GM08714 (cell line): ENCODE data around the gene CRISP3.
"Not testable (repeated sequence)": the region's sequence is repeated elsewhere in the genome, so short reads cannot be mapped to it uniquely, and the experiment has no call there.

Experiments used
- H3K4me3 ChIP-seq: fragments of 200-500 bp; sonication (Bioruptor generic); 2 replicates; pipeline ENCODE4 v1.5.1; 2014; ENCODE audit warnings: mild to moderate bottlenecking, low read length, inconsistent platforms
- ZNF274 ChIP-seq: IDR thresholded peaks from 2 replicates; pipeline ENCODE4 v1.6.1; 2012; ENCODE audit warnings: mild to moderate bottlenecking, low read depth, low read length

CRISP3 gene

DNA sequence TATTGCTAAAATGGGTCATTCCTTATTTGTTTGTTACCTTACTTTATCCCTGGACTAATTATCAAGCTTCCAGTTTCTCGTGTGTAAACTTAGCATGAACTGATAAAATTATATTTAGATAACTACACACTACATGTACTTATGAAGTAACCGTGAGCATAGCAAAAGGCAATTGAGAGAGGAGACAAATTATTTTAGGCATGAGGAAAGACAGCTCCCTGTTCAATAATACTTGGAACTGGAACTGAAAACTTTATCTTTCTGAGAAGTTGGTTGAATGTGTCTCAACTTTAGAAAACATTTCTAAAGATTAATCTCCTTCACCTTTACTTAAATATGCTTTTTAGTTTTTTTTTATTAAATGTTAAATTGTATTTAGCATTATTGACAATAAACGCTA lies 11.4 kb downstream of the CRISP3 start:
- no peak for TF ChIP-seq ZNF274
- no peak overlapping the region for H3K4me3 ChIP-seq

DNA sequence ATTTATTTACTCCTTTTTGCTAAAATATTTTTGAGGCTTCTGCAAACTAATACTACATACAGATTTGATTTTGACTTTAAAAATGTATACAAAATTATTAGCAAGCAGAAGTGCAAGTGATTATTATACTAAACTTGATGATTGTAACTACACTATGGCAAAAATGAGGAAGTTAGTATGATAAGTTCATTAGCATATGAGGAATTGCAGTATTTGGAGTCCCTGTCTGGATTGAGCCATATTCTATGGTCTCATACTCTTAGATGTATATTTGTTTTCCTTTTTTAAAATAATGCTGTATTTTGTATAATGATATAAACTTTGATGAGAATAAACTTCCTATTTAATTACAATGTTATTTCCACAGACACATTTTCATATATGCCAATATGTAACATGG lies 13.9 kb downstream of the CRISP3 start:
- no peak overlapping the region for H3K4me3 ChIP-seq
- TF ChIP-seq ZNF274: no peak

DNA sequence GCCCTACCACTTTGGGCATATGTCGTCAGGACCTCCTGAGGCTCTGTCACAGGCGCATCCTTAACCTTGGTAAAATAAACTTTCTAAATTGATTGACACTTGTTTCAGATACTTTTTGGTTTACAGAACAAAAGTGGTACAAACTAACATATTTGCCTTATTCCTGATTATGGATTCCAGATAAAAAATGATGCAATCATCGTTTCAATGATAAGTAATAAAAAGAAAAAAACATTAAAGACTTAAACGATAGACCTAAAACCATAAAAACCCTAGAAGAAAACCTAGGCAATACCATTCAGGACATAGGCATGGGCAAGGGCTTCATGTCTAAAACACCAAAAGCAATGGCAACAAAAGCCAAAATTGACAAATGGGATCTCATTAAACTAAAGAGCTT lies 20.3 kb downstream of the CRISP3 start:
- H3K4me3 ChIP-seq: not testable (repeated sequence)

GRCh38 chr6:49721297-49721696 lies 22.9 kb downstream of the CRISP3 start:
- TF ChIP-seq ZNF274: no peak
- H3K4me3 ChIP-seq: no peak overlapping the region

- no peak for TF ChIP-seq ZNF274
- no peak overlapping the region for H3K4me3 ChIP-seq
These were observed 23.8 kb downstream of the CRISP3 start for GRCh38 chr6:49720372-49720771.

DNA sequence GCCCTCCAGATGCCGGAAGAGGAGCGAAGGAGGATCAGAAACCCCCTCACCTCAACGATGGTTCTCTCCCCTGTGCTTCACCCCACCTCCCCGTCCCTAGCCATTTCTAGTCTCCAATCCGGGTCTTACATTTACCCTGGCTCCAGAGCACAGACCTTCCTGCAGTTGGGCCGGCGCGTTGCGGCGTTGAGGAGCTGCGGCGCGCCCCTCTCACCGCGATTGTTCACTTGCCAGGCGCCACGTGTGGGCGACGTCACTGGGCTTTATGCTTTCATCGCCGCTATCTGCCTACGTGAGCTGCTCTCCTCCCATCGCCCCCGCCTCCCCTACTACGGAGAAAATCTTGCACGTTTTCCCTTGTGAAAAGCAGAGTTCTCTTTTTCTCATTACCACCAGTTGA lies 30.8 kb downstream of the CRISP3 start, which contains the start of gene CRISP2:
CRISP2 (minus strand) TSS at position 198 of the 400 bp plus-strand sequence. CDS start 4,347 bp downstream, outside the sequence.
- TF ChIP-seq ZNF274: no peak

GRCh38 chr6:49698478-49698877 lies 45.7 kb downstream of the CRISP3 start:
- TF ChIP-seq ZNF274: no peak
- no peak overlapping the region for H3K4me3 ChIP-seq

More for the DNA sequence above, 30.8 kb downstream of the CRISP3 start, which contains the start of gene CRISP2:
- H3K4me3 ChIP-seq: no peak within 1 kb of the TSS

DNA sequence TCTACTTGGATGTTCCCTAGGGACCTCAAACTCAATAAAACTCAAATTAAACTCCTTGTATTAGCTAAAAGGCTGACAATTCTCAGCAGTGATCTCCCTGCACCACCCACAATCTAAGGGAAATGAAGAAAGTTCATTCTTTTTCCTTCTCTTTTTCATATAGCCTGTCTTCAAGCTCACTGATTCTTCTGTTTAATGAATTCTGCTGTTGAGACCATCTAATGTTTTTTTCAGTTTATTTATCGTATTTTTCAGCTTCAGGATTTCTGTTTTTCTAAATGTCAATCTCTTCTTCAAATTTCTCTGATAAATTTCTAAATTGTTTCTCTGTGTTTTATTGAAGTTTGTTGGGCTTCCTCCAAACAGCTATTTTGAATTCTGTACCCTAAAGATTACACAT lies 50.7 kb downstream of the CRISP3 start:
- TF ChIP-seq ZNF274: no peak
- no peak overlapping the region for H3K4me3 ChIP-seq

- no peak overlapping the region for H3K4me3 ChIP-seq
- TF ChIP-seq ZNF274: no peak
These were observed 51.7 kb downstream of the CRISP3 start for GRCh38 chr6:49692534-49692933.
